GM21528 (cell line): ENCODE data around the gene EFS.

ENCODE experiments used
- ATAC-seq: cut with Tn5 transposase; IDR thresholded peaks from one replicate; pipeline ENCODE4 v1.9.1; 2021; ENCODE audit warnings: mild to moderate bottlenecking, moderate library complexity; ENCODE audit not compliant: unreplicated experiment, low FRiP score

EFS gene

DNA sequence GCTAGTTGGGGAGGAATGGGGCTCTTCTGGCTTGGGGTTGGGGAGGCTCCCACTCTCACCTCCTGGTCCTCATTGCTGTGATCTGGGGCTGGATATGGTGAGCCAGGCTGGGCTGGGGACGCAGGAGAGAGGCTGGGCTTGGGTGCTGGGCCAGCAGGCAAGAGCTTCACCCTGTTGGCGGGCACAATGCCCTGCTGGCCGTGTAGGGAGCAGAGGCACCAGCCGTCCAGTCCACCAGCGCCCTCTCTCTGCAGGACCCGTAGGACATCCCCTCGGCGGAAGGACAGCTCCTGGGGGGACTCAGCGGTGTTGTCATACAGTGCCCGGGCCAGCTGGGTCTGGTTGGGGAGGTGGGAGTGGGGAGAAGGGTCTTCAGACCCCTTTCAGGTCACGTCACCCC lies 4.5 kb downstream of the EFS start:
- no peak for ATAC-seq

GRCh38 chr14:23359722-23360447 lies 5.1 kb downstream of the EFS start:
- no peak for ATAC-seq

DNA sequence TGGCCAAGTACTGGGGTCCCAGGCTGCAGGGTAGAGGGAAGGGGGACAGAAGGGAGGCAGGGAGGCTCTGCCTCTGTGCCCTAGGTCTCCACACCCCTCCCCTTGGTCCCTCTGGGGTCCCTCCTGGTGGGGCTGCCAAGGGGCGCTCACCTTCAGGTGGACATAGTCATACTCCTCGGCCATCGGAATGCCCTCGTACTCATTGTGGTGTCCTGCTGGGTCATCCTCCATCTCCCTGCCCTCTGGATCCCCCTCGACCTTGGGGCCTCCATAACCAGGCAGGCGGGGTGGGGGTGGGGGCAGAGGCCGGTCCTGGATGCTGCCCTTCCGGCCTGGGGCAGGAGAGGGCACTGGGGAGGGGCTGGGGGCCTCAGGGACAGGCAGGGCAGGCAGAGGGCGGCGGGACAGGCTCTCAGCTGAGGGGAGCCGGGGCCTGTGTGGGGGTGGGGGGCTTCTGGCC lies 5.8 kb downstream of the EFS start:
- ATAC-seq = no peak

DNA sequence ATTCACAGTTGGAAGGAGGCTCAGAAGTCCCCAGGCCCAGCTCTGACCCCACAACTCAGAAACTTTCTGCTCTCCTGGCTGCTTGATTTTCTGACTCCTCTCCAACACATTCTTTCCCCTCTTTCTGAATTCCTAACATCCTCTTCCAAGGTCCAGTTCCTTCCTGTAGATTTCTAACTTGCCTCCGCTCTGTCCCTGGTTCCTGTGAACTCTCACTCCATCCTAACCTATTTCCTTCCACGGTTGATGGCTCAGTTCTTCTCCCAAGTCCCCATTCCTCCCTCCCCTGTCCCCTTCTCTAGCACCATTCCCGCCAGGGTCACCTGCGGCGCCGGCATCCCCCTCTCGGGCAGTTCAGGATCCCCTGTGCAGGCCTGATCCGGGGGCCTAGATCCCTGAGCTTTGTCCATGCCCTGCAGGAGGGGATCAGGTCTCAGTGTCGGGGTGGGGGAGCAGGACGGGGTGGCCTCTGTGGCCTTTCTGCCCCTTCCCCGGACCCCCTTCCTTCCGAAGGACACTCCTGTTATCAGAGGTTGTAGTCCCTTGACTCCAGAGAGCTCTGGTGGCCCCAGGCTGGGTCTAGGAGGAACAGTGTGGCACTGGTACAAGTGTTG lies 6.3 kb downstream of the EFS start:
- no peak for ATAC-seq

- ATAC-seq = no peak
Measured at GRCh38 chr14:23358042-23358441, 6.9 kb downstream of the EFS start.

GRCh38 chr14:23357261-23357660 lies 7.7 kb downstream of the EFS start:
- ATAC-seq = no peak

- no peak for ATAC-seq
Measured at GRCh38 chr14:23356662-23357061, 8.3 kb downstream of the EFS start.

DNA sequence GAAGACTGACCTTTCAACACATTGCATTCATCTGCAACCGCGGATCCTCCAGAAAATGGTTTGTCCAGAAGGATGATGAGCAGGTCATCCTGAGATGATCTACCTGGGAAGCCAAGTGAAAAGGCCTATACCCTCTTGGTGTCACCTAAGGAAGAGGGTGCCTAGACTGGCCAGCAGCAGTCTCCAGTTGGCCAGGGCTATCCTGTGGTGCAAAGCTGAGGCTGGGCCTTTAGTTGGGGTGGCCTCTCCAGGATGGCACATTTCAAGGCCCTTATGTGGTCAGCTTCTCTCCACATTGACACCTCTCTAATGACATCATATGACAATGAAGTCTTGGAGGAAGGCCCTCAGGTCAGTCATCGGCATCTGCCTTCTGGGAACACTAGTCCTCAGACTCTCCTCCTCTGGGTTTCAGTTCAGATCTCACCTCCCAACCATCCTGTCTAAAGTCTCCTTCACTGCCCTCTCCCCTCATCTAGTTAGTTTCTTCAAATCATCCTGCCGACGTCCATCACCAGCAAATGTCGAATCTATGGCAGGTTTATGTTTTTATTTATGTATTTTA lies 9.0 kb downstream of the EFS start:
- no peak for ATAC-seq

- no peak for ATAC-seq
Measured at GRCh38 chr14:23354990-23355389, 10.0 kb downstream of the EFS start.

DNA sequence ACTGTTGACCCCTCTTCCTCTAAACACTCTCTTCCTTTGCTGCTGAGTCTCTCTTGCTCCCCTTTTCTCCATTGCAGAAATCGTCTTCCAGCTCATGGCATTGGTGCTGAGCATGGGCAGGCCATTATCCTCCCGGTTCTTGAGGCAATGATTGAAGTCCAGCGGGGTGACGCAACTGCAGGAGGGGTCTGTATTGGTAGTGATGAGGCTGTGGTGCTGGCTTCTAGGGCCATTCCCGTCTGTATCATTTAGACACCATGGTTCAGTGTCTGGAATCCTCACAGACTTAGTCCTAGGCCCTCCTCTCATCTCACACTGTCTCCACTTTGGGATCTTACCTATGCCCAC lies 11.6 kb downstream of the EFS start:
- ATAC-seq = no peak

GRCh38 chr14:23352506-23353432 lies 12.2 kb downstream of the EFS start, which contains the start of gene SLC22A17:
Gene SLC22A17, minus strand, starts transcription at chr14:23352887.
- no peak for ATAC-seq

- no peak for ATAC-seq
Measured at GRCh38 chr14:23351681-23352505, 13.1 kb downstream of the EFS start.

DNA sequence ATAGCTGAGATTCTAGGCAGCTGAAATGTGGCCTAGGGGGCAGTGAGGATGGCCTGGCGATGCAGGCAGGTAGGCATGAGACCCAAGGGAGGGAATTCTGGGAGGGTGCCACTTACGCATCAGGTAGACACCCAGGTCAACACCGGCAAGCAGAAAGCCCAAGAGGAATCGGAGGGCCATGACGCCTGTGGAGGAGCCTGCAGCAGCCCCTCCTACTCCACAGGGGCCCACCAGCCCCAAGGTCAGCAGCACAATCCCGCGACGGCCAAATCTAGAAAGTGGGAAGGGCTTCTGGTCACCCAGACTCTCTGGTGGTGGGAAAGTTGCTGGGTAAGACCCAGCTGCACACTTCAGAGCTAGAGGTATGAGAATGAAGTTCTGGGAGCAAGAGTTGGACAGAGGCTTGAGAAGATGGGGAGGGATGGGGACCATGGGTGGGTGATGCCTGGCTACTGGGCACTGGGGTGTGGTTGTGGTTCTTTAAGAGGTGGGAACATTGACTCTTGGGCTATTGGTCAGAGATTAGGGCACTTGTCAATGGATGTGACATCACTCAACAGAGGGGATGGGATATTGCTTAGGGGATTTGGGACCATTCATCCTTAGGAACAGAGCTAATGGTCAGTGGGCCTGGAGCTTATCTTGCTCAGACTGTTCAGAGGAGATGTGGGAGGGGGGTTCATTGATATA lies 15.7 kb downstream of the EFS start:
- no peak for ATAC-seq

- no peak for ATAC-seq
Measured at GRCh38 chr14:23348297-23348655, 16.7 kb downstream of the EFS start.

- ATAC-seq = no peak
Measured at GRCh38 chr14:23347406-23348296, 17.3 kb downstream of the EFS start.

DNA sequence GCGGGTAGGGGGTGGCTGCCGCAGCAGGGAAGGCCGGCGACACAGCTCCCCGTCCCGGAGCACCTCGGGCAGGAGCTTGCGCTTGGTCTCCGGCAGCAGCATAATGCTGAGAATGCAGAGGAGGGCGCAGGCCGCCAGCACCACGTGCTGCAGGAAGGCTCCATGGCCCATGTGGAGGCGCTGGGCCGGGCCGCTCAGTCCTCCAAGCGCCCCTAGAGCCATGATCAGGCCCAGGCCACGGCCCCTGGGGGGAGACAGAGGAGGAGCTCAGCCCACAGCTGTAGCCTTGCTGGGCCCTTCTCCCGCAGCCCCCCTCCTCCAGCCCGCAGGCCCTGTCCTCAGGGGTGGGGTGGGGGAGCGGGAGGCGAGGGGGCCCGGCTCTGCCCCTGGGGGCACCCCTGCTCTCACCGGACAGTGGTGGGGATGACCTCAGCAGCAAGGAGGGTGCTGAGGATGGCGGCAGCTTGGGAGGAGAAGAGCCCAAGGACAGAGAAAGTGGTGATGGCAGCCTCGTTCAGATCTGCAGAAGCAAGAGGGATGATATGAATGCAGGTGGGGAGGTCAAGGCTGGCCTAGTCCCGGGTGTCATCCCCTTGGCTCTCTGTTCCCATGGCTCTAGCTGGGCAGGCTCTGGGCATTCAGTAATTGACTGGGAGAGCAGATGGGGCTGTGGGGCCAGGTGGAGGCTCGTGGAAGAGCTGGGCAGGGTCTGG lies 18.1 kb downstream of the EFS start:
- no peak for ATAC-seq

DNA sequence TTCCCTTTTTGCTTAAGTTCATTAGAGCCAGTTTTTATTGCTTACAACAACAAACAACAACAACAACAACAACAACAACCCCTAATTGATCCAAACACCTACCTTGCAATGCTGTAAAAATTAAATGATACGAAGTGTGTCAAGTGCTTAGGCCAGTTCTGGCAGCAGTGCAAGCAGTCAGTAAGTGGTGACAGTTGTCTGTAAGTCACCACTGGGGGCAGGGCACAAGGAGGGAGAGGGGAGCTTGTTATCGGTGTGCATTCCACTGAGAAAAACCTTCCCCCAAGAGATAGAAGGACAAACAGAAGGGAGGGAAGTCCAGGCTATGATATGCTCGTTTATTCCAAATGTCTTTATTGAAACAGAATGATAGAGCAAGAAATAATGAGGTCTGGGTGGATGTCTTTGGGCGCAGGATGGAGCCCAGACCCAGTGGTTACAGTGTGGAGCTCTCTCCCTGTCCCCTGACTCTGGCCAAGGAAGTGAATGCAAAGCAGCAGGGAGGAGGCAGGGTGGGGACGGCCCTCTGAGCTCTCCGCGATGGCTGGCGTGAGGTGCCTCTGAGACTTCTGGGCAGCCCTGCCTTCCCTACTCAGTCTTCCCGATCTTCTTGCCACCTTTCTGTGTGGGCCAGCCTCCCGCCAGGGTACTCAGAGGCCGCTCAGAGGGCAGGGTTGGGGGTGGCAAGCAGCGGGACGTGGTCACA lies 18.8 kb downstream of the EFS start:
- ATAC-seq = no peak
